HG03280 (cell line): ENCODE data around the gene SLC22A5.
"Not testable (repeated sequence)": the region's sequence is repeated elsewhere in the genome, so short reads cannot be mapped to it uniquely, and the experiment has no call there.

Experiments
- ATAC-seq: cut with Tn5 transposase; IDR thresholded peaks from one replicate; pipeline ENCODE4 v1.9.1; 2021; ENCODE audit warnings: mild to moderate bottlenecking, moderate library complexity; ENCODE audit not compliant: unreplicated experiment

SLC22A5 gene

GRCh38 chr5:132386644-132387286 lies 17.3 kb downstream of the SLC22A5 start:
- ATAC-seq: peak; percentile 86

DNA sequence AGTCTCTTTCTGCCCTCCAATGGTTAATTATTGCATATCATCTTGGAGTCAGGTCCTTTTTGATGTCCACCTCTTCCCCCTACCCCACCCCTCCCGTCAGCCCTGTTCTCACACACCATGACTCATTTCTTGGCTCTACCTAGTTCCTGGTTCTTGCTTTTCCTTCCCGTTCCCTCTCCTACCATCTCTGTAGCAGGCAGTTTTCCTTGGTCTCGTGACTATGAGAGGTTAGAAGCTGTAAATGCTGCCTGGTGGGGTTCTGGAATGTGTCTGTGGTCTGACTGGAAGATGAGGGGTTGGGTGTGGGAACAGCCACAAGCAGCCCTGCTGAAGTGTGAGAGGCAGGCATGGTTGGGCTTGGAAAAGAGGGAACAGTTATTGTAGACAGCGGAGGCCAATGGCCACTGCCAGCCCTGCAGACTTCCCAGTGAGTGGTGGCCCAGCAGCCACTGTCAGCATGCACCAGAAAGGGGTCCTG lies 18.2 kb downstream of the SLC22A5 start:
- ATAC-seq: no peak

- no peak for ATAC-seq
Observed at GRCh38 chr5:132388244-132389050, 18.9 kb downstream of the SLC22A5 start.

GRCh38 chr5:132389051-132389331 lies 19.5 kb downstream of the SLC22A5 start:
- no peak for ATAC-seq

DNA sequence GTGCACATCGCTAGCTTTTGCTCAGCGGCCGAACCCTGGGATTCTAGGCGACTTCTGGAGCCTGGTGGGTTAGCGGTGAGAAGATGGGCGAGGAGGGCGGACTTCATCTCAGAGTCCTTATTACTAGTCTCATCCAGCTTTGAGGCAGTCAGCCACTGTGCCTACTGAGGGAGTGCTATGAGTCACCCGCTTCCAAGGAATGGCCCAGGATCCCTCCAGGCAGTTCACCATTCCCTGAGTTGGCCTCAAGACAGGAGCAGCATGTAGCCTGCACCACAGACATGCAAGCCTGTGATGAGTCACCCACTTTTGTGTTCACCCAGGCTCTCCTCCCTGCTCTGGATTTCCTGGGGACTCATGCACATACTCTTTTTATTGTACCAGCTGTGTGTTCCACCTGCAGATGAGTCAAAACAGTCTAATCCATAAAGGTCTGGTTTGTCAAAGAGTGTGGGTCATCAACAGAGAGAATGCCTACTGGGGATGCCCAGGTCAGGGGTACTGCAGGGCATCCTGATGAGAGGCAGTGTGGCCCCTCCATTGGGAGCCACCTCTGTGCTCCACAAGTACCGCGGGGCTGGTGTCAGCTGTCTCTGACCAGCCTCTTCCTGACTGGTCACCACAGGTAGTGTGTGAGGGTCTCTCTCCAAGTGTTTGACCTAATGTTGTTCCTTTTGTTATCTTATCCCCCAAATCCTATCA lies 20.2 kb downstream of the SLC22A5 start:
- ATAC-seq: no peak

DNA sequence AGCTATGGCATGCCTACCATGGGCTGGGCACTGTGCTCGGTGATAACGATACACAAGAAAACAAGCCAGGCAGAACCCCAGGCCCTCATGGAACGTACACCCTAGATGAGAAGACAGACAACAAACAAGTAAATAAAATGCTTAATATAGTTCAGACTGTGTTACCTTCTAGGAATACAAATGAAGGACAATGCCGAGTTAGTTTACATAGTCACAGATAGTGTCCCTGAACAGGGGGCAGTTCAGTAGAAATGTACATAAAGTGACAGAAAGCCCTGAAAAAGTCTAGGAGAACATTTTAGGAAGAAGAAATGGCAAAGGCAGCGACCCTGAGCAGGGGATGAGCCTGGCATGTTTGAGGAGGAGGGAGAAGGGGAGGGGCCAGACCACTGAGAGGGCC lies 21.7 kb downstream of the SLC22A5 start:
- ATAC-seq: no peak

DNA sequence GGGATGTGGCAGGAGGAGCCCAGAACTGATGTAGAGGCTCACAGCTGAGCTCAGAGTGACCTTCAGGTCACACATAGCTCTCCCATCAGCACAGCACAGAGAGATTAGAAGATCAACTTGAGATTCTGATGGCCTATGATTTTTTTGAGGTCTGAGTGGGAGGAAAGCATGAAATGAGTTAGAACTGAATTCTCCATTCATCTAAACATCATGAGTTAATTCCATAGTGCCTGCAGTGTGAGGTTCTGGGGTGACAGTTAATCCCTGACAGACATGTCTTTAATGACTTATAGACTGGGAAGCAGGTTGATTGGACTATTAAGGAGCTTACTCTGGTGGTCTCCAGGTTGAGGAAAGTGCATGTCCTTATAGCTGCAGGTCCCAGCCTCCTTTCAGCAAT lies 22.4 kb downstream of the SLC22A5 start:
- ATAC-seq: no peak

DNA sequence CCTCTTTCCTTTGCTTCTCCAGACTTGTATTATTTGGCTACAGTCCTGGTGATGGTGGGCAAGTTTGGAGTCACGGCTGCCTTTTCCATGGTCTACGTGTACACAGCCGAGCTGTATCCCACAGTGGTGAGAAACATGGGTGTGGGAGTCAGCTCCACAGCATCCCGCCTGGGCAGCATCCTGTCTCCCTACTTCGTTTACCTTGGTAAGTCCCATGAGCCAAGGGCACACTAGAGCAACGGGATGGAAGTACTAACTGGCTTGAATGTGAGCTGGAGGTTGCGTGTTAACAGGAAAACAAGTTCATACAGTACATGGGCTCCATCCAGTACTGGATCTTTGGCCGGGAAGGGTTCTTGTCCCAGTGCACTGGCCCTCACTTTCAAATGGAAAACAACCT lies 22.9 kb downstream of the SLC22A5 start:
- ATAC-seq: no peak

DNA sequence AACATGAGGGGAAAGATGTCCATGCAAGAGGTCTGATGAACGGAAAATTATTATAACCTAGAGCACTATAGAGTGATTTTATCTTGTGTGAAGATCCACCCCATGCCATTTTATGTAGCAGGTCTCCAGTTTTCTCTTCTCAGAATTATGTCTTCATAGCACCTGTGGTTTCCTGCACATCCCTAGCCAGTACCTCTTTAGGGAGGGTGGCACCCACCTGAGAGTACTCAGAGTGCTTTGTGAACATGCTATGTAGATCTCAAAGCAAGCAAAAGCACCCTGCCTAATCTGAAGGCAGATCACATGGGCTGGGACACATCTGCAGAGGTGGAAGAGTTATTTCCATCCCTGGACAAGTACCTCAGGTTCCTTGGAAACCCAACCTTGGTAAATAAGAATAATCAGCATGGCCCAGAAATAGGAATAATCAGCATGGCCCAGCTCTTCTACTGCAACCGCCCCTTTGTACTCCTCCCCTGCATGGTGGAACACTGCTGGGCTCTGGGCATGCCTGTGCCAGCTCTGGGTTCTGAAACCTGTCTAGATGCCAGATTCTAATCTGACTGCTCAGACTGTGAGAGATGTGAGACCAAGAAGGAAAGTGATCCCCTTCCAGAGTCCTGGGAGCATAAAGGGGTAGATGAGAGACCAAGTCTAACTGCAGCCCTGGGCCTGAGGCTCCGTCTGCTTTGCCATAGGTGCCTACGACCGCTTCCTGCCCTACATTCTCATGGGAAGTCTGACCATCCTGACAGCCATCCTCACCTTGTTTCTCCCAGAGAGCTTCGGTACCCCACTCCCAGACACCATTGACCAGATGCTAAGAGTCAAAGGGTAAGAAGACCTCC lies 23.7 kb downstream of the SLC22A5 start:
- no peak for ATAC-seq

GRCh38 chr5:132394667-132395259 lies 25.3 kb downstream of the SLC22A5 start:
- ATAC-seq: no peak

DNA sequence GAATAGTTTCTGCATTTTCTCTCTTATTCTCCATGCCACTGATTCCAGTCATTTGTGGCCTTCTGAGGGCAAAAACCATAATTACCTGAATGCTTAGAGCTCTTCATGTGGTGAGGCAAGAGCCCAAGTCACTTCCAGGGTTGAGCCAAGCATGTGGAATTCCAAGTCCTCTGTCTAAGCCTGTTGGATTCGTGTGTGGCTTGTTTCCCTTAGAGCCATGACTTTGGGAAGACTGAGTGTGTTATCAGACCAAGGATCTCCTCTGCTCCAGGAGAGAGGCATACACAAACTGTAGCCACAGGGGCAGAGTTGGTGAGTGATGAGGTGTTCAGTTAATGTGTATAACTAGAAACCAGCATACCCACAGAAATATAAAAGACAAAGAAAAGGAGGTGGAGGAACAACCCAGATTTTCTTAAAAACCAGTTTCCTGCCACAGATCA lies 27.1 kb downstream of the SLC22A5 start:
- ATAC-seq: no peak

- ATAC-seq: no peak
Observed at GRCh38 chr5:132397224-132397623, 27.7 kb downstream of the SLC22A5 start.

DNA sequence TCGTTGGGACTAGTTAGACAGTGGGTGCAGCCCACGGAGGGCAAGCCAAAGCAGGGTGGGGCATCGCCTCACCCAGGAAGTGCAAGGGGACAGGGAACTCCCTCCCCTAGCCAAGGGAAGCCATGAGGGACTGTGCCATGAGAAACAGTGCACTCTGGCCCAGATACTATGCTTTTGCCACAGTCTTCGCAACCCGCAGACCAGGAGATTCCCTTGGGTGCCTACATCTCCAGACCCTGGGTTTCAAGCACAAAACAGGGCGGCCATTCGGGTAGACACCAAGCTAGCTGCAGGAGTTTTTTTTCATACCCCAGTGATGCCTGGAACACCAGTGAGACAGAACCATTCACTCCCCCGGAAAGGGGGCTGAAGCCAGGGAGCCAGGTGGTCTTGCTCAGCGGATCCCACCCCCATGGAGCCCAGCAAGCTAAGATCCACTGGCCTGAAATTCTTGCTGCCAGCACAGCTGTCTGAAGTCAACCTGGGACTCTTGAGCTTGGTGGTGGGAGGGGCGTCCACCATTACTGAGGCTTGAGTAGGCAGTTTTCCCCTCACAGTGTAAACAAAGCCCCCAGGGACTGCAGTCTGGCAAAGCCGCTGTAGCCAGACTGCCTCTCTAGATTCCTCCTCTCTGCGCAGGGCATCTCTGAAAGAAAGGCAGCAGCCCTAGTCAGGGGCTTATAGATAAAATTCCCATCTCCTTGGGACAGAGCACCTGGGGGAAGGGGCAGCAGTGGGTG lies 28.6 kb downstream of the SLC22A5 start:
- not testable (repeated sequence) for ATAC-seq

GRCh38 chr5:132404041-132404440 lies 34.5 kb downstream of the SLC22A5 start:
- ATAC-seq: not testable (repeated sequence)

GRCh38 chr5:132405646-132406045 lies 36.1 kb downstream of the SLC22A5 start:
- ATAC-seq: no peak

GRCh38 chr5:132406144-132406783 lies 36.8 kb downstream of the SLC22A5 start:
- no peak for ATAC-seq

GRCh38 chr5:132407970-132408369 lies 38.5 kb downstream of the SLC22A5 start:
- no peak for ATAC-seq

GRCh38 chr5:132408456-132408855 lies 38.9 kb downstream of the SLC22A5 start:
- no peak for ATAC-seq

DNA sequence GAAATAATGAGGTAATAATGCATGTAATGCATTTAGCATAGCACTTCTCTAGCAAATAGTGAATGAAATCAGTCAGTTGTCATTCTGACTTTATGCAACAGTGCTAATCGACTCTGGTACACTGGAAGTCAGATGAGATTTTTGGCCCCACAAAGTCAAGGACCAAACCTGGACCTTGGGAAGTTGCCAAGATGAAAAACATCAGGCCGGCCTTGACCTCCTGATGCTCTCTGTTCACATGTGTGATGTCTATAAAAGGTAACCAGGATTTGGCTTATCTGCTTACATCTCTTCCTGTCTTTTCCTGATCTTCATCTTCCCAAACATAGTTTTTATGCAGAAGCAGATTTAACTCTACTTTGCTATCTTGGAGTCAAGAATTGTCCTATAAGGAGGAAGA lies 39.5 kb downstream of the SLC22A5 start:
- ATAC-seq: no peak
